ENCODE results near the gene WHRN.

The WHRN gene

DNA sequence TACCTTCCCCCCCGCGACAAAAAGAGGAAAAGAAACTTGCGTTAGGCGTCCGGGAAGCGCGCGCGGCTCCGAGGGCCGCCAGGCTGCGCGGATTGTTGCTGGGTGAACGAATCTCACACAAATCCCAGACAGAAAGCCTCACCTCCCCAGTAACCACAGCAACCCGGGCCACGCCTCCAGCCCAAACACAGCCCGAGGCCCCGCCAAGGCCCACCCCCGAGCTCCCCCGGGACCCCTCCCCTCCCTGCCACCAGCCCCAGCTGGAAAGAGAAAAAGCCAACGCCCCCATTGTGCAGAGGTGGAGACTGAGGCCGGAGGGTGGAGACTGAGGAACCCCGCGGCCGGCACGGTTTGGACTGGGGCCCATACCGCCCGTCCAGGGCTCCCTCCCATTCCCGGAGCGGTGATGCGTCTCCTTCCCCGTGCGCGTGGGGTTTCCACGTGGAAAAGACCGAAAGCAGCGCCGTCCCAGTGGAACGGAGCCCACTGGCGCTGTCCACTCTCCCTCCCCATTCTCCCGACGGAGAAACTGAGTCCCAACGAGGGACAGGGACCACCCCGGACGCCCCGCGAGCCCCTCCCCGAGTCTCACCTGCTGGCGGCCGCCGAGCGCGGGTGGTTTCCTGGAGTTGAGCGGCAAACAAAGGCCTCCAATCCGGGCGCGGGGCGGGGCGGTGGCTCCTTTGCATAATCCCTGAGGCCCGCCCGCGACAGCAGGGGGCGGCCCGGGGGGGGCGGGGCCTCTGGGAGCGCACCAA lies 107.2 kb downstream of the WHRN start:
- peak overlapping the region; percentile 74 for H3K4me3 ChIP-seq (ENCODE audit: low read depth, low read length)
- in situ Hi-C loops (cut with HindIII; ENCODE audit: low pct_ligation_motif_present, low sequenced_read_pairs) = no loop called here
- no peak for TF ChIP-seq CTCF (IDR thresholded peaks at IDR 0.05; ENCODE audit: low read depth, low read length, missing control alignments)
- peak; percentile 90 for DNase-seq
- no peaks in the 10 kb centered on the region for H3K27me3 ChIP-seq (replicated peaks)
- no peak overlapping the region for H3K27ac ChIP-seq
- no peaks in the 10 kb centered on the region for H3K36me3 ChIP-seq (replicated peaks)

DNA sequence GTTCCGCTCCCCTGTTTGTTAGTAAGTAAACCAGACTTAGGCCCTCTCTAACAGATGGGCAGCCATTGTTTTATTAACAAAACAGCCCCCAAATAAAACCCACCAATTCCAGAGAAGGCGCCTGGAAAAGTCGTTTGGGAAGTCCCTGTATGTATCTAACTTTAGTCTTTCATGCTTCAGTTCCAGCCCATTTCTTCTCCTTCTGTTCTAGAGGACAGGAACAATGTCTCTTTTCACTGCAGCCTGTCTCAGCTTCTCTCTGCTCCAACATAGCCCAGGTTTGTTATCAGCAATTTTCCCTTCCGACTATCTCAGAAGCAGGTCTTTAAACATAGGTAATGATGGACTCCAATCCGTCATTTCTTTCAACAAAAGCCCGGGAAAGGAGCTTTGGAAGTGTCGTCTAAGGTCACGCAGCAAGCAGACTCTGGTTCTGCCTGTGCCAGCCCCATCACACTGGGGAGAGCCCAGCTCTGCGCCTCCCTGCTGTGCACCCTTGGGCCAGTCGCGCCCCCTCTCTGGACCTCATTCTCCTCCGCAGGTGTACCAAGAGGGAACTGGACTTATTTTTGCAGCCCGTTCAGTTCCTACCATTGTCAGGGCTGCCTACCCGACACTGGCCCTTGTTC lies 107.9 kb downstream of the WHRN start:
- H3K4me3 ChIP-seq (ENCODE audit: low read depth, low read length) = peak overlapping the region; percentile 74
- no peak for DNase-seq
- H3K36me3 ChIP-seq (replicated peaks) = no peaks in the 10 kb centered on the region
- no peak overlapping the region for H3K27ac ChIP-seq
- no peaks in the 10 kb centered on the region for H3K27me3 ChIP-seq (replicated peaks)
- in situ Hi-C loops (cut with HindIII; ENCODE audit: low pct_ligation_motif_present, low sequenced_read_pairs) = no loop called here
- TF ChIP-seq CTCF (IDR thresholded peaks at IDR 0.05; ENCODE audit: low read depth, low read length, missing control alignments) = no peak

DNA sequence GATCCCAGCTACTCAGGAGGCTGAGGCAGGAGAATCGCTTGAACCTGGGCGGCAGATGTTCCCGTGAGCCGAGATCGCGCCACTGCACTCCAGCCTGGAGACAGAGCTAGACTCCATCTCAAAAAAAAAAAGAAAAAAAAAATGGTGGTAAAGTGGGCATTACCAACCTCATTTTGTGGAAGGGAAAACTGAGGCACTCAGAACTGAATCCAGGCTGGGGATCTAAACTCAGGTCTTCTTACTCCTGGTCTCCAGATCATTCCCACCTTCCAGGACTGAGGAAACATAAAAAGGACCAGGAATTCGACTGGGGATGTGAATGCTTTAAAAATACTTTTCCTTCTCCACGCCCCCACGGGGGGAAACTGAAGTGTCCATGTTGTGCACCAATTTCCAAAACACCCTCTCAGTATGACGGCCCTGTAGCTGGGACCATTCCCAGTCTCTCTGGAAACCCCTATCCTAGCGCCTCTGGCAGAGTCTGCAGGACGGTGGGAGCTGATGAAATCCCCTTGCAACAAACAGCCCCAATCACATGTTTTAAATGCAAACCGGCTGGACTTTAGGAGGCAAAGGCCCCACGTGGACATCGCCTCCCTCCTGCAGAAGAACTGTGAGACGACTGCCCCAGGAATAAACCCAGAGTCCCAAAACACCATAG lies 108.6 kb downstream of the WHRN start:
- no peaks in the 10 kb centered on the region for H3K36me3 ChIP-seq (replicated peaks)
- TF ChIP-seq CTCF (IDR thresholded peaks at IDR 0.05; ENCODE audit: low read depth, low read length, missing control alignments) = no peak
- H3K27me3 ChIP-seq (replicated peaks) = no peaks in the 10 kb centered on the region
- DNase-seq = no peak
- no peak overlapping the region for H3K4me3 ChIP-seq (ENCODE audit: low read depth, low read length)
- in situ Hi-C loops (cut with HindIII; ENCODE audit: low pct_ligation_motif_present, low sequenced_read_pairs) = no loop called here
- no peak overlapping the region for H3K27ac ChIP-seq

- TF ChIP-seq CTCF (IDR thresholded peaks at IDR 0.05; ENCODE audit: low read depth, low read length, missing control alignments) = no peak
- in situ Hi-C loops (cut with HindIII; ENCODE audit: low pct_ligation_motif_present, low sequenced_read_pairs) = no loop called here
- H3K27me3 ChIP-seq (replicated peaks) = no peaks in the 10 kb centered on the region
- no peaks in the 10 kb centered on the region for H3K36me3 ChIP-seq (replicated peaks)
- no peak overlapping the region for H3K4me3 ChIP-seq (ENCODE audit: low read depth, low read length)
- no peak for DNase-seq
- no peak overlapping the region for H3K27ac ChIP-seq
Observed at GRCh38 chr9:114395768-114396167, 109.5 kb downstream of the WHRN start.

DNA sequence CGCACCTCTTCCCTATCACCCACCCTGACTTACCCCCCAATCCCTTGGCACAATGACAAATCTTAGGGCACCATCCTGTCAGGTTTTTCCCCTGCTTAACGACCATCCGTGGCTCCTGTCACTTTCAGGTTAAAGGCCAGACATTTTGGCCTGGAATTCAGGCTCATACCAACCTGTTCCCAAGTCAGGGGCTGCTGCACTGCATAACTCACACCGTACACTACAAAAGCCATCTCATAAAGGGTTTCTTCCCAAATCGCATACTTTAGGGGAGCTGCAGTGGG lies 110.0 kb downstream of the WHRN start:
- Histone ChIP-seq H3K27ac (no peak overlapping the region), H3K36me3 (replicated peaks) (no peaks in the 10 kb centered on the region), H3K4me3 (ENCODE audit: low read depth, low read length) (no peak overlapping the region), H3K27me3 (replicated peaks) (no peaks in the 10 kb centered on the region)
- DNase-seq = no peak
- in situ Hi-C loops (cut with HindIII; ENCODE audit: low pct_ligation_motif_present, low sequenced_read_pairs) = no loop called here
- TF ChIP-seq CTCF (IDR thresholded peaks at IDR 0.05; ENCODE audit: low read depth, low read length, missing control alignments) = no peak

Data from brain microvascular endothelial cell (primary cell).